Loucy (cell line): Measurements from ENCODE around the gene PSPN.
"Not testable (repeated sequence)": the region's sequence is repeated elsewhere in the genome, so short reads cannot be mapped to it uniquely, and the experiment has no call there.

Source experiments
- H2AFZ ChIP-seq: fragments of 200-600 bp; sonication (generic); 2 replicates; pipeline ENCODE4 v1.6.0; 2016; ENCODE audit warnings: antibody characterized with exemption, mild to moderate bottlenecking, low read length, moderate library complexity
- H3F3A ChIP-seq: fragments of 200-600 bp; 2 replicates; pipeline ENCODE4 v1.6.0; 2016; ENCODE audit warnings: antibody characterized with exemption, low read depth, mild to moderate bottlenecking
- H3K27me3 ChIP-seq: fragments of 200-600 bp; sonication (generic); 2 replicates; pipeline ENCODE4 v1.6.1; 2014; ENCODE audit warnings: low read length, mild to moderate bottlenecking; ENCODE audit not compliant: insufficient read depth, poor library complexity, severe bottlenecking
- H3K36me3 ChIP-seq: fragments of 200-600 bp; sonication (generic); 2 replicates; pipeline ENCODE4 v1.6.1; 2016; ENCODE audit warnings: low read length; ENCODE audit not compliant: insufficient read depth
- H3K4me1 ChIP-seq: fragments of 200-600 bp; sonication (generic); 2 replicates; pipeline ENCODE4 v1.5.1; 2014; ENCODE audit warnings: low read length, mild to moderate bottlenecking; ENCODE audit not compliant: insufficient read depth, poor library complexity, severe bottlenecking
- H3K4me2 ChIP-seq: fragments of 200-600 bp; sonication (generic); 2 replicates; pipeline ENCODE4 v1.6.0; 2014; ENCODE audit warnings: antibody characterized with exemption, low read length, low read depth, mild to moderate bottlenecking; ENCODE audit not compliant: poor library complexity, severe bottlenecking
- H3K4me3 ChIP-seq: fragments of 200-600 bp; sonication (generic); 2 replicates; pipeline ENCODE4 v1.5.1; 2014; ENCODE audit warnings: low read length, mild to moderate bottlenecking, mixed read lengths; ENCODE audit not compliant: poor library complexity, severe bottlenecking
- H3K79me2 ChIP-seq: fragments of 200-600 bp; sonication (generic); 2 replicates; pipeline ENCODE4 v1.6.1; 2014; ENCODE audit warnings: low read length; ENCODE audit not compliant: insufficient read depth
- H3K9ac ChIP-seq: fragments of 200-600 bp; sonication (generic); 2 replicates; pipeline ENCODE4 v1.6.0; 2014; ENCODE audit warnings: mild to moderate bottlenecking, low read depth, low read length, moderate library complexity; ENCODE audit not compliant: poor library complexity, severe bottlenecking
- H3K9me2 ChIP-seq: fragments of 200-600 bp; sonication (generic); replicated peaks from 2 replicates; pipeline ENCODE4 v1.6.1; 2016; ENCODE audit warnings: low read depth, low read length, mixed read lengths
- H3K9me3 ChIP-seq: fragments of 200-600 bp; sonication (generic); 2 replicates; pipeline ENCODE4 v1.6.1; 2014; ENCODE audit warnings: mild to moderate bottlenecking, antibody characterized with exemption, low read length, low read depth; ENCODE audit not compliant: insufficient read depth
- H4K20me1 ChIP-seq: fragments of 200-600 bp; sonication (generic); 2 replicates; pipeline ENCODE4 v1.6.0; 2014; ENCODE audit warnings: antibody characterized with exemption, low read length, mild to moderate bottlenecking; ENCODE audit not compliant: insufficient read depth, poor library complexity, severe bottlenecking
- CTCF ChIP-seq: fragments of 200-600 bp; sonication (generic); conservative IDR thresholded peaks from 2 replicates; pipeline ENCODE4 v1.5.1; 2014; ENCODE audit warnings: mild to moderate bottlenecking, antibody characterized with exemption, low read length
- EZH2phosphoT487 ChIP-seq: fragments of 200-600 bp; IDR thresholded peaks from 2 replicates; pipeline ENCODE4 v1.6.1; 2018; ENCODE audit warnings: antibody characterized with exemption, mild to moderate bottlenecking, moderate library complexity, borderline replicate concordance

Gene PSPN

GRCh38 chr19:6359568-6360341, 16.0 kb downstream of the PSPN start:
- Histone ChIP-seq H3K9me2 (no peaks in the 10 kb centered on the region), H3K4me2 (no peak overlapping the region), H3K9me3 (no peaks in the 10 kb centered on the region), H3K79me2 (peaks cover 26% of the 10 kb centered on the region), H2AFZ (no peak overlapping the region), H3K36me3 (no peaks in the 10 kb centered on the region; the same call in 1 of the 2 replicates), H4K20me1 (no peaks in the 10 kb centered on the region), H3K27me3 (no peaks in the 10 kb centered on the region), H3K4me3 (no peak overlapping the region), H3K4me1 (peaks cover 13% of the 10 kb centered on the region), H3K9ac (no peak overlapping the region), H3F3A (no peaks in the 10 kb centered on the region; the same call in 1 of the 2 replicates)
- no peak for TF ChIP-seq CTCF
- TF ChIP-seq EZH2phosphoT487 = no peak

GRCh38 chr19:6358003-6358402, 17.7 kb downstream of the PSPN start:
- H3K79me2 ChIP-seq = peaks cover 13% of the 10 kb centered on the region
- H3K9ac ChIP-seq = no peak overlapping the region
- H3K9me2 ChIP-seq = no peaks in the 10 kb centered on the region
- no peak overlapping the region for H2AFZ ChIP-seq
- peaks cover 9% of the 10 kb centered on the region for H3K4me1 ChIP-seq
- no peak overlapping the region for H3K4me2 ChIP-seq
- H3K9me3 ChIP-seq = no peaks in the 10 kb centered on the region
- no peak overlapping the region for H3K4me3 ChIP-seq
- H3K36me3 ChIP-seq = no peaks in the 10 kb centered on the region
- TF ChIP-seq EZH2phosphoT487 (no peak), CTCF (no peak)
- H3F3A ChIP-seq = no peaks in the 10 kb centered on the region; the same call in 1 of the 2 replicates
- no peaks in the 10 kb centered on the region for H3K27me3 ChIP-seq
- no peaks in the 10 kb centered on the region for H4K20me1 ChIP-seq

GRCh38 chr19:6357174-6357573, 18.6 kb downstream of the PSPN start:
- Histone ChIP-seq H3K4me1 (peaks cover under 1% of the 10 kb centered on the region), H3K9ac (no peak overlapping the region), H3K4me3 (no peak overlapping the region), H3F3A (no peaks in the 10 kb centered on the region; the same call in 1 of the 2 replicates), H3K79me2 (peaks cover 5% of the 10 kb centered on the region; the same call in 1 of the 2 replicates), H3K9me3 (no peaks in the 10 kb centered on the region), H2AFZ (no peak overlapping the region), H4K20me1 (no peaks in the 10 kb centered on the region), H3K27me3 (no peaks in the 10 kb centered on the region), H3K4me2 (no peak overlapping the region), H3K36me3 (no peaks in the 10 kb centered on the region), H3K9me2 (no peaks in the 10 kb centered on the region)
- TF ChIP-seq EZH2phosphoT487 (no peak), CTCF (no peak)

GRCh38 chr19:6355321-6356040, 20.3 kb downstream of the PSPN start:
- H3K9ac ChIP-seq, H2AFZ ChIP-seq, H3K9me3 ChIP-seq, H3K4me2 ChIP-seq, H3K4me1 ChIP-seq, H3K36me3 ChIP-seq, H3K27me3 ChIP-seq, H3F3A ChIP-seq, H4K20me1 ChIP-seq, H3K4me3 ChIP-seq, H3K79me2 ChIP-seq, H3K9me2 ChIP-seq: not testable (repeated sequence)
